Caco-2 (cell line): ENCODE measurements around the gene WRAP73. TPM values are rescaled to one million over a fixed set of nuclear protein-coding genes. Genes with fewer than 3 reads are reported as not detected.

Experiments
- BruUV-seq: library from RNA; stranded (reverse); fragments of 400-500 nt; replicated peaks from 2 replicates; lab custom pipeline; 2021; lab: Mats Ljungman, UMichigan
- CTCF ChIA-PET: fragments of 300-600 bp; sonication (Branson Sonifier 250); formaldehyde crosslinking; loops from one replicate; lab custom pipeline; 2022; ENCODE audit warnings: antibody characterized with exemption; lab: Charles Lee
- POLR2A ChIA-PET: fragments of 300-600 bp; sonication (Branson Sonifier 250); formaldehyde crosslinking; loops from one replicate; lab custom pipeline; 2022; ENCODE audit warnings: antibody characterized with exemption; lab: Charles Lee
- DNase-seq, 2 experiments: peaks; one replicate each; pipeline versions ENCODE4 v3.0.0 to v3.0.0-alpha.2; 2020 to 2022
- H3K27me3 ChIP-seq: replicated peaks from 2 replicates; pipeline ENCODE4 v1.6.0; 2011; ENCODE audit warnings: low read length; ENCODE audit not compliant: control insufficient read depth, insufficient read depth
- H3K36me3 ChIP-seq: 2 replicates; pipeline ENCODE4 v1.5.1; 2011; ENCODE audit warnings: low read length; ENCODE audit not compliant: control insufficient read depth, insufficient read depth
- H3K4me1 ChIP-seq: fragments of 250-450 bp; sonication (Bioruptor Pico); 2 replicates; pipeline ENCODE4 v1.5.1; 2020; ENCODE audit warnings: mild to moderate bottlenecking
- H3K4me3 ChIP-seq: 2 replicates; pipeline ENCODE4 v1.5.1; 2011; ENCODE audit warnings: low read depth, mild to moderate bottlenecking, control low read depth, low read length
- H3K9me3 ChIP-seq: fragments of 250-450 bp; sonication (Bioruptor Pico); 2 replicates; pipeline ENCODE4 v1.5.1; 2020; ENCODE audit warnings: mild to moderate bottlenecking, moderate library complexity
- H3K27ac Mint-ChIP-seq: one replicate; pipeline ENCODE4 v1.8.0; 2022; ENCODE audit warnings: mixed read lengths; ENCODE audit not compliant: unreplicated experiment
- H3K27me3 Mint-ChIP-seq: one replicate; pipeline ENCODE4 v1.8.0; 2022; ENCODE audit warnings: mixed read lengths; ENCODE audit not compliant: insufficient read depth, unreplicated experiment
- H3K36me3 Mint-ChIP-seq: one replicate; pipeline ENCODE4 v1.8.0; 2022; ENCODE audit warnings: mild to moderate bottlenecking, mixed read lengths; ENCODE audit not compliant: insufficient read depth, unreplicated experiment
- H3K4me1 Mint-ChIP-seq: one replicate; pipeline ENCODE4 v1.8.0; 2022; ENCODE audit warnings: low read depth, mixed read lengths; ENCODE audit not compliant: unreplicated experiment
- H3K4me3 Mint-ChIP-seq: one replicate; pipeline ENCODE4 v1.8.0; 2022; ENCODE audit warnings: mild to moderate bottlenecking, moderate library complexity, mixed read lengths; ENCODE audit not compliant: unreplicated experiment
- H3K9me3 Mint-ChIP-seq: one replicate; pipeline ENCODE4 v1.8.0; 2022; ENCODE audit warnings: mixed read lengths; ENCODE audit not compliant: unreplicated experiment
- CTCF ChIP-seq, 2 experiments: fragments of 200-600 bp in 1 of 2; IDR thresholded peaks; 1 replicate in 1 of 2; 2 replicates in 1 of 2; pipeline versions ENCODE4 v1.5.1 to v1.8.0; 2011 to 2022; ENCODE audit warnings: antibody characterized with exemption in 1 of 2, control low read depth in 1 of 2, inconsistent platforms in 1 of 2, low read depth in 1 of 2, low read length in 1 of 2, mild to moderate bottlenecking in 1 of 2, moderate library complexity in 1 of 2; ENCODE audit not compliant: insufficient read depth in 1 of 2, severe bottlenecking in 1 of 2, unreplicated experiment in 1 of 2
- intact Hi-C: fragments of 100-400 bp; cut with micrococcal nuclease; formaldehyde crosslinking; loops from one replicate; pipeline ENCODE4 v1.10.0; 2022; ENCODE audit not compliant: unreplicated experiment
- total RNA-seq: library from RNA; stranded (reverse); gene quantifications from 2 replicates; pipeline ENCODE4 v1.2.3, GENCODE V29; 2022

WRAP73 gene
- total RNA-seq, 1 experiment from 2014 or later = 31.6 TPM

- ChIA-PET CTCF (no interaction called here), POLR2A (no interaction called here)
- no peak overlapping the region for H3K4me3 Mint-ChIP-seq
- H3K27ac Mint-ChIP-seq = no peak overlapping the region
- Histone ChIP-seq H3K27me3 (no peaks in the 10 kb centered on the region), H3K36me3 (no peaks in the 10 kb centered on the region), H3K4me1 (no peaks in the 10 kb centered on the region), H3K4me3 (no peak overlapping the region), H3K9me3 (no peaks in the 10 kb centered on the region)
- no peak for DNase-seq
- no peak for TF ChIP-seq CTCF (IDR thresholded peaks at IDR 0.05; ENCODE audit: insufficient read depth in 1 of 2, low read depth in 1 of 2, low read length in 1 of 2, severe bottlenecking in 1 of 2, unreplicated experiment in 1 of 2)
- no TSS peak for BruUV-seq
- peaks cover 4% of the 10 kb centered on the region for H3K4me1 Mint-ChIP-seq
- H3K27me3 Mint-ChIP-seq = no peaks in the 10 kb centered on the region
- H3K9me3 Mint-ChIP-seq = no peaks in the 10 kb centered on the region
- intact Hi-C loops = no loop called here
- no peaks in the 10 kb centered on the region for H3K36me3 Mint-ChIP-seq
Observed at GRCh38 chr1:3681898-3682806, 32.2 kb upstream of the WRAP73 start.

GRCh38 chr1:3681231-3681897, 31.5 kb upstream of the WRAP73 start:
- no peaks in the 10 kb centered on the region for H3K36me3 Mint-ChIP-seq
- Histone ChIP-seq H3K36me3 (no peaks in the 10 kb centered on the region), H3K27me3 (no peaks in the 10 kb centered on the region), H3K4me1 (no peaks in the 10 kb centered on the region), H3K9me3 (no peaks in the 10 kb centered on the region), H3K4me3 (no peak overlapping the region)
- H3K27ac Mint-ChIP-seq = no peak overlapping the region
- H3K4me1 Mint-ChIP-seq = peaks cover 4% of the 10 kb centered on the region
- ChIA-PET POLR2A (no interaction called here), CTCF (no interaction called here)
- no peak for TF ChIP-seq CTCF (IDR thresholded peaks at IDR 0.05; ENCODE audit: insufficient read depth in 1 of 2, low read depth in 1 of 2, low read length in 1 of 2, severe bottlenecking in 1 of 2, unreplicated experiment in 1 of 2)
- no peak for DNase-seq
- H3K4me3 Mint-ChIP-seq = no peak overlapping the region
- BruUV-seq = no TSS peak
- no peaks in the 10 kb centered on the region for H3K27me3 Mint-ChIP-seq
- H3K9me3 Mint-ChIP-seq = no peaks in the 10 kb centered on the region
- intact Hi-C loops = no loop called here

- no peak for DNase-seq
- Mint-ChIP-seq H3K4me1 (peaks cover 4% of the 10 kb centered on the region), H3K27me3 (no peaks in the 10 kb centered on the region), H3K4me3 (no peak overlapping the region), H3K9me3 (no peaks in the 10 kb centered on the region), H3K27ac (no peak overlapping the region), H3K36me3 (no peaks in the 10 kb centered on the region)
- ChIA-PET POLR2A (no interaction called here), CTCF (no interaction called here)
- intact Hi-C loops = no loop called here
- no peak for TF ChIP-seq CTCF (IDR thresholded peaks at IDR 0.05; ENCODE audit: insufficient read depth in 1 of 2, low read depth in 1 of 2, low read length in 1 of 2, severe bottlenecking in 1 of 2, unreplicated experiment in 1 of 2)
- no TSS peak for BruUV-seq
- no peaks in the 10 kb centered on the region for H3K36me3 ChIP-seq
- no peaks in the 10 kb centered on the region for H3K9me3 ChIP-seq
- H3K27me3 ChIP-seq = no peaks in the 10 kb centered on the region
- H3K4me1 ChIP-seq = no peaks in the 10 kb centered on the region
- no peak overlapping the region for H3K4me3 ChIP-seq
Observed at GRCh38 chr1:3680488-3681230, 30.8 kb upstream of the WRAP73 start.
